Fibroblast of peridontal ligament (primary cell): ENCODE results near the gene USH2A.
"Not testable (repeated sequence)": the region's sequence is repeated elsewhere in the genome, so short reads cannot be mapped to it uniquely, and the experiment has no call there.

Source experiments
- DNase-seq: peaks from one replicate; pipeline ENCODE4 v3.0.0-alpha.2; 2010; ENCODE audit errors: extremely low read depth

USH2A gene

DNA sequence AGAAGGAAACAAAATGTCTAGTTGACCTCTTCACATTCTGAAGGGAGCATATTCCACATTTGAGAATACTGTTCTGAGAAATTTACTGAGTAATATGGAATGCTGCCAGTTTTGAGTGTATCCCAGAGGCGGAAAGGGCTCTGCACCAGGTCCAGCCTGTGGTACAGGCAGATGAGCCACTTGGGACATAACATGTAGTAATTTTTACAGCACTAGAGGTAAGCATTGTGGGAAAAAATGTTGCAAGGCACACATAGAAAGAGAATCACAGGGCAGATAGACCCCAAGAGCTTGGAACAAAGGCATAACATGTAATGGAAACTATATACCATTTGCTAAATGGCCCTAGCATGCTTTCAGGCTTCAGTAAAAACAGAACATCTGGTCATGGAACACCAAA, 228.5 kb downstream of the USH2A start:
- DNase-seq: no peak

DNA sequence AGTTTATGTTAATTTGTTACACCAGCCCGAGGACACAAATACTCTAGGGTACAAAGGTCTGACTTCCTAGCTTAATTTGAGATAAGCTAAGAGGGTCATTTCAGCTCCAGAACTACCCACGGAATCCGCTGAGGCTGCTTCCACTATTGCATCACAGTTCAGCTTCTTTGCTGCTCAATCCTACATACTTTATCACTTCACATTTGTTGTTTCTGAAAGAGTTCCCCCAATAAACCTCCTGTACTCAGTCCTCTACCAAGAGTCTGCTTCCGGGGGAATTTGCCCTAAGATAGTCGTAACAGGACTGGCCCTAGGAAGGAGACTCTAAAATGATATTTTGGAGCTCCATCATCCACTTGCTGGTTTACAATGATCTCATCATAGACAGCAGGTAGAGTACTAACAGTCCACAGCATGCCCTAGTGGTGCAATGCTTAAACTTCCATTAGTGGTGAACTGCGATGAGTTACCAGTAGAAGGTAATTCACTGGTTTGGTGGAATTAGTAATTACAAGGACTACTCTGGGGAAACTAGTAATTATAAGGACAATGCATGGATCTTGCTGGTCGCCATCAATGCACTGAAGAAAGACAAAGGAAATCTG, 229.3 kb downstream of the USH2A start:
- DNase-seq: no peak

DNA sequence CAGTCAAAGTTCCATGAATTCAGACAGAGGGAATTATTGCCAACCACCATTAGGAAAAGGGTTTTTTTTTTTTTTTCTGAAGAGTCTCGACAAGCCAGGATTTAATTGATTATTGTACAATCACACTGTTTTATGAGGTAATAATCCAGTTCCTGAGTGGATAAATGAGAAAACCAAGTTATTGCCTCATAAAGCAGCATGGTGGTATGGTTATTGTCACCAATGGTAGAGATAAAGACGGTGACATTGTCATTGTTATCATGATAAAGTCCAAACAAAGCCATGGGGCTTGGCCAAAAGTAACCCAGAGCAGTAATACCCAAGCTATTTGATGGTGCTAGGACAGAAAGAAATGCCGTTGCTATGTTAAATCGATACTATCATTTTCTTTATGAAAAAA, 232.8 kb downstream of the USH2A start:
- DNase-seq: no peak

GRCh38 chr1:216186816-216187215, 236.4 kb downstream of the USH2A start:
- no peak for DNase-seq

DNA sequence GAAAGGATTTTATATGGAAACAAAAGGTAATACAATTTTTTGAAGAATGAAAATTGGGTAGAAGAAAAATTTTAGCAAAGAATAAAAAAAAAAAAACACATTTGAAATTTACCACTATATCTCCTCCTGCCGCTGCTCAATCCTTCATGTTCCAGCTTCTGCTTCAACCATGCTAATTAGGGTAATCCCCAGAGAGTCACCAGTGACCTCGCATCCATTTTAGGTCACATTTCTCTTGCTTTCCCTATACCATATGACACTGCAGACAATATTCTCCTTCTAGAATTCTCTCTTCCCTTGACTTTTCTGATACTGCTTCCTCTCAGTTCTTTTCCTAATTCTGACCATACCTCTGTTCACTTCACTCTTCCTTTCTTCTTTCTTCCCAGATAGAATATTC, 237.1 kb downstream of the USH2A start:
- no peak for DNase-seq

- no peak for DNase-seq
Measured at GRCh38 chr1:216184126-216184680, 239.0 kb downstream of the USH2A start.

DNA sequence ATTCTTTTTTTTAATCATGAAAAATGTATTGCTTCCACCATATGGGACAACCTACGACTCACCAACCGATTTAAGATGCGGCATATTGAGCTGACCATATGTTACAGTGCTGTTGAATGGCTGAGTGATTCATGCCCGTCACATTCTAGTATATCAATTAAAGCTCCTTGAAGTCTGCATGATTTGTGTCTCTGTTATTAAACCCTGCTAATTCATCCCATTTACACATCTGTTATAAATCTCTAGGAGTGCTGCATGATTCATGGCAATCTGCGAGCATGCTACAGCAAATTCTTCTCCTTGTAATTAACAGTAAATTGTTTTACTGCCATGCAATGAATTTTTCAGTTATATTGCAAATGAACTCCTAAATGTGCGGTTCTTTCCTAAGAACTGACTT, 239.8 kb downstream of the USH2A start:
- DNase-seq: no peak

GRCh38 chr1:216183007-216183406, 240.2 kb downstream of the USH2A start:
- DNase-seq: peak; percentile 4

DNA sequence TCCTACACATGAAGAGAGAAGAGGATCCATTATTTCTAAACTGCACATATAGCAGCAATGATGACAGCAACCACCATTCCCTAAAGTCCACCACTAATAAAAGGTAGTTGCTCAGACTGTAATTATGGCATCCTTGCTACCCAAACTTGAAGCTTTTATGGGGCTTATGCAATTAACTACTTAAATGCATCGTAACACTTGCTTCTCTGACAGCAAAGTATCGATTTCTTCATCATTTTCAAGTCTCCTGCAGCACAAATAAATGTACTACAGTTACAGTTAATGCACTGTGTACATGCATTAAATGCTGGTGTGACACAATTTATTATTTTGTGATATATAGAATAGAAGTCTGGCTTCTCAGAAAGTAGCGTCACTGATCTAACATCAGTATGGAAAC, 241.7 kb downstream of the USH2A start:
- no peak for DNase-seq

DNA sequence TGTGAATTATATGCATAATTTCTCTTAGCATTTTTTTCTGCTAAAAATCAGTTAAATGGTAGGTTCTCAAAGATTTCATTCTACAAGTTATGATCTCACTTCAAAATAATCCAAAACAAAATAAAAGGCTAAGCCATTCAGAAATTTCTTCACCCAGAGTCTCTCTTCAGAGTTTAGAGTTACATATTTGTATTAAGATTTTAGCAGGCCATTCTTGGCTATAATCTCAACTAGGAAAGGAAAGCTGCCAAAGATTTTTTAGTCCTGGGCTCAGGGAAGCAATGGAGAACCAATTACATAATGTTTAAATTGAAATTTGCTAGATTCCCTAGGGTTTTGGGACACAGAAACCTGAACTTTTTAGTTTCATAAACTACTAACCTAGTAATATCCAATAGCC, 245.0 kb downstream of the USH2A start:
- peak; percentile 46 for DNase-seq

DNA sequence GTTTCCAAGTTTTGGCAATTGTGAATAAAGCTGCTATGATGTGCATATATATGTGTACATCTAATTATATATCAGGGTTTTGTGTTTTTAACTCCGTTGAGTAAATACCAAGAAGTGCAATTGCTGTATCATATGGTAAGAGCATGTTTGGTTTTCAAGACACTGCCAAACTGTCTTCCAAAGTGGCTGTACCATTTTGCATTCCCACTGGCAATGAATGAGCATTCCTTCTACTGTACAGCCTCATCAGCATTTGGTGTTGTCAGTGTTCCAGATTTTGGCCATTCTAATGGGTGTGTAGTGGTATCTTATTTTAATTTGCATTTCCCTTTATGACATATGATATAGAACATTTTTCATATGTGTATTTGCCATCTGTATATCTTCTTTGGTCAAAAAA, 246.3 kb downstream of the USH2A start:
- no peak for DNase-seq

DNA sequence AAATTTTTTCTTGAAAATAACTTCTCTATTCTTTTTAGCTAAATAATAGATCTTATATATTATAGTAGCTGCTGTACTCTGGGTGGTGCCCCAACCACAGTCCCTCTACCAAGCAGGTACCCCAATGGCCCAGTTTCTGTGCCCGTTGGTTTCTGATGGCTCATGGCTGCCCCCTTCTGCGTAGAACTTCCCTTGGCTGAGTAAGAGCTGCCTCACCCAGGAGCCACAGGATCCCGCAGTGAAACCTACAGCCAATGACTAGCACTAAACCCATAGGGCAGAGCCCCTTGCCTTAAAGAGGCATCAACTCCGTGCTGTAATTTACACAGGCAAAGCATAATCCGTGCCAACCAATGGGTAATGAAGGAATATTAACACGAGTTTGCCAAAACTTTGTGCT, 247.5 kb downstream of the USH2A start:
- no peak for DNase-seq

DNA sequence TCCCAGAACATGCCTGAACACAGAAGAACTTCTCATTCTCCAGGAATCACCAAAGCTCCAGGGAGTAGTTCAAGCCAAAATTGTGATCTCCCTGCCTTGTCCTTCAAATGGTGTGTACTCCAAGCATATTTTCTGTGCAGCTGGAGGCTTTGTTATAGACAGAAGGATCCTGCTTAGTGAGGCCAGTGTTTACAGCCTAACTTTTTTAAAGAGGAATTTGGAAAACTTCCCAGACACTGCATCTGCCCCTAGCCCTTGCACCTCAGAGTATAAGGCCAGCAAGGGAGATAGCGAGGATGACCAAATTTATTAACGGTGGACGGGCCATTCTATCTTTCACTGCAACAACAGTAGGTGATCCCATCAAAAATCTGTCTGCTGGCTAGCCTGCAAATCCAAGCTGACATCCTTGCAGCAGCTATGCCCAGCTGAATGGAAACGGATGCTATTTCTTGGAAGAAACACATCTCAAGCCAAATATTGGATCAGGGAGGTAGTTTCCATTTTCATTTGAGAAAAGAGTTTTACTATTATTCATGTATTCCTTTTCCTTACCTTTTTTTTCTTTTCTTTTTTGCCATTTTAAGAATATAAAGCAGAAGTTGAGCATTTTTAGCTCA, 249.8 kb downstream of the USH2A start:
- no peak for DNase-seq

DNA sequence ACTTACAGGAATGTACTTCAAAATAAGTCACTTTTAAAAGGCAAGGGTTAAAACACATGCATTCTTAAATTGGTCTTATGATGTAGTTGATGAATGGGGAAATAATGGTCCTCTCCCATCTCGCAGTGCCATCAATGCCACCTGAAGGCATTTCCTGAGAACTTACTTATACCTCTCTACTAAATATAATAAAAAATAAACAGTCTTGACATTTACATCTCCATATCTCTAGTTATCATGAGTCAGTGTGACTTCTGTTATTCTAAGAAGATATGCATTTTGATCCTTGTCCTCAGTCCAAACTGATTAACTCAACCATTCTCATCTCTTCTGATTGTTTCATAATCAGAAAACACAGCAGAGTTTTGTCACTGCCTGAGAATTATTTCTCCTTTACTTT, 253.9 kb downstream of the USH2A start:
- DNase-seq: no peak

DNA sequence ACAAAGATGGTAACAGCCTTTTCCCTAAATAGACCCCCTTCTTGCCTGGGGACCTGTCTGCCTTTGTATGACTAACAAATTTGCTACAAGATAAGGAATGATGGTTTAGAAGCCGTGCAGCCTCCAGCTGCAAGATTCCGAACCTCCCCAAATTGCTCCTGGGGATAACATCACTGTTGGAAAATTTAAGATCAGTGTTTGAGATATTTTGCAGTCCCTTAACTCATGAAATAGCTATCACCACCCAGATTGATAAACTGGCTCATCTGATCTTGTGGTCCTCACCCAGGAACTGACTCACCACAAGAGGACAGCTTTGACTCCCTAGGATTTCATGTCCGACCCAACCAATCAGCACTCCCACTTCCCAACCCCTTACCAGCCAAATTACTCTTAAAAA, 254.7 kb downstream of the USH2A start:
- DNase-seq: no peak

DNA sequence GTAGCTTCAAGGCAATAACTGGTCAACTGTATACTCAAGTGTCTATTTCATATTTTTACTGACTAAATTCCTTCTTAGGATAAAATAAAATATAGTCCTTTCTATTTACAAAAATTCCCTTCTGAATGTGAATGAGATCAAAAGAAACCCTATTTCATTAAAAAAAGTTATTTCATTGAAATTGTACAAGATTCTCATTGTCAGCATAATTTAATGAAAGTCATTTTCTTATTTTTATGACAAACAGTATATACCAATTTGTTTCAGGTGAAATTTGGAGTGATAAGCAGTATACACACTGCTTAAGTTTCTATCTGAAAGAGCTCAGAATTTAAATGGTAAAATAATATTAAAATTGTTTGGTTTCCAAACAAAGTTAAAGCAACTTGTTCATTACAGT, 269.2 kb downstream of the USH2A start:
- no peak for DNase-seq

- no peak for DNase-seq
Measured at GRCh38 chr1:216153130-216153529, 270.1 kb downstream of the USH2A start.

DNA sequence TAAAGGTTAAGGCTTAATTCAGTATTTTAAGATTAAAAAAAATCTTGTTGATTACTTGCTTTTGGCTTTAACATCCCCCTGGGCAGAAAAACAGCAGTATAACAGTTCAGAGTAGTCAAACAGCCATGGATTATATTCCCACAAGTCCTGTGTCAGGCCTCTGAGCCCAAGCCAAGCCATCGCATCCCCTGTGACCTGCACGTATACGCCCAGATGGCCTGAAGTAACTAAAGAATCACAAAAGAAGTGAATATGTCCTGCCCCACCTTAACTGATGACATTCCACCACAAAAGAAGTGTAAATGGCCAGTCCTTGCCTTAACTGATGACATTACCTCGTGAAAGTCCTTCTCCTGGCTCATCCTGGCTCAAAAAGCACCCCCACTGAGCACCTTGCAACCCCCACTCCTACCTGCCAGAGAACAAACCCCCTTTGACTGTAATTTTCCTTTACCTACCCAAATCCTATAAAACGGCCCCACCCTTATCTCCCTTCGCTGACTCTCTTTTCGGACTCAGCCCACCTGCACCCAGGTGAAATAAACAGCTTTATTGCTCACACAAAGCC, 277.7 kb downstream of the USH2A start:
- not testable (repeated sequence) for DNase-seq

GRCh38 chr1:216144661-216145450, 278.4 kb downstream of the USH2A start:
- no peak for DNase-seq

DNA sequence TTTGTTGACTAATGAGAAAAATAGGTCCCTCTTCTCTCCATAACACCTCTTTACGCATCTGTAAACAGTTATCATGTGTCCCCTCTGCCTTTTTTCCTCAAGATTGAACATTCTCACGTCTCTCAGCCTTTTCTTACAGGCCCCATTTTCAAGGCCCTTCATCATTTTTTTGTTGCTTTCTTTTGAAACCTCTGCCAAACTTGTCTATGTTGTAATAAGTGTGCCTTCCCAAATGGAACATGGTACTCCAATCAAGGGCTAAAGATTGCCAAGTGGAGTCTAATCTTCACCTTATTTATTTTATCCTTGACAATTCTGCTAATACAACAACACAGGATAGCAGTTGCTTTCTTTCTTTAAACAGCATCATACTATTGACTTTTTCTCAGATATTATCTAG, 280.3 kb downstream of the USH2A start:
- DNase-seq: no peak

- peak; percentile 3 for DNase-seq
Measured at GRCh38 chr1:216140730-216141524, 282.3 kb downstream of the USH2A start.
